HG03066 (cell line): ENCODE data around the gene CXCL16.
"Not testable (repeated sequence)": the region's sequence is repeated elsewhere in the genome, so short reads cannot be mapped to it uniquely, and the experiment has no call there.

Source experiments
- ATAC-seq: cut with Tn5 transposase; IDR thresholded peaks from one replicate; pipeline ENCODE4 v1.9.1; 2021; ENCODE audit warnings: low read depth; ENCODE audit not compliant: unreplicated experiment

CXCL16 gene

DNA sequence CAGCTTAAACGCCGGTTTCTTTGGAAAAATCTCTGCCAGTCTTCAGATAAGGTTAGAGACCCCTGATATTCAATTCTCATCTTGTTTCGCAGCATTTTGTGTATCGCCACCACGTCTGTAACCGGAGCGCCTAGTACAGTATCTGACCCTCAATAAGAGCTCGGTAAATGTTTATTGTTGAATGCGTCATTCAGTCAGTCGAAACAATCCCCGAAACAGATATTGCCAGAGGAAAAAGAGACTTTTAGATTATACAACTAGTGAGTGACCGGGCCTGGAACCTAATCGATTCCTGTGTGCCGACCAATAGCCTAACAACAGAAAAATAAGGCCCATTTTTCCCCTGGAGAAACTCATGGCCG is 36.4 kb downstream of the CXCL16 start:
- ATAC-seq = no peak

- no peak for ATAC-seq
Observed at GRCh38 chr17:4701116-4701515, 38.6 kb downstream of the CXCL16 start.

- not testable (repeated sequence) for ATAC-seq
Observed at GRCh38 chr17:4699401-4700056, 40.2 kb downstream of the CXCL16 start.

- ATAC-seq = no peak
Observed at GRCh38 chr17:4696437-4696805, 43.3 kb downstream of the CXCL16 start.

DNA sequence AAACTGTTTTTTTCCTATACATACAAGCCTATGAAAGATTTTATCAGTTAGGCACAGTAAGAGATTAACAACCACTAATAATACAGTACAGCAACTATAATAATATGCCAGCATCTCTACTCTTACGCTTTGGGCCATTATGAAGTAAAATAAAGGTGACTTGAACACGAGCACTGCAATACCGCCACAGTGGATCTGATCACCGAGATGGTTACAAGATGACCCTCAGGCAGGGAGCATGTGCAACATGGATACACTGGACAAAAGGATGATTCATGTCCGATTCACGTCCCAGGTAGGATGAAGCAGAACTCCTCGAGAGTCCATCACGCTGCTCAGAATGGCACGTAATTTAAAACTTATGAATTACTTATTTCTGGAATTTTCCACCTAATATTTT is 46.3 kb downstream of the CXCL16 start:
- ATAC-seq = no peak

DNA sequence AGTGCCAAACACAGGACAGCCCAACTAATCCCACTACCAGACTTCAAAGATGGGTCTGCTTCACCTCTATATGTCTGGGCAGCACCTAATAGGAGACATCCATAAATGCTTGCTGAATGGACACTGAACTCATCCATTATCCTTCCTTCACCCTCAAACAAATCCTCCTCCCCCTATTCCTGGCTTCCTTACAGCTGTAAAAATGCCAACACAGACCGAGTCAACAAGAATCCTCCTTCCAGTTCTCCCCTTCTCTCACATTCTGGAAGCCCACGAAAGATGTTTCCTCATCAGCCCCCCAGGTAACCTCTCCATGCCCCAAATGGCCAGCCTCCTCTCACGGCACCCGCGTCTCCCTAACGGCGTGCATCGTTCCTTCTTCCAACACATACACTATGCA is 48.0 kb downstream of the CXCL16 start:
- no peak for ATAC-seq

GRCh38 chr17:4690745-4691144 is 49.0 kb downstream of the CXCL16 start:
- ATAC-seq = no peak

GRCh38 chr17:4689872-4690271 is 49.9 kb downstream of the CXCL16 start:
- not testable (repeated sequence) for ATAC-seq

DNA sequence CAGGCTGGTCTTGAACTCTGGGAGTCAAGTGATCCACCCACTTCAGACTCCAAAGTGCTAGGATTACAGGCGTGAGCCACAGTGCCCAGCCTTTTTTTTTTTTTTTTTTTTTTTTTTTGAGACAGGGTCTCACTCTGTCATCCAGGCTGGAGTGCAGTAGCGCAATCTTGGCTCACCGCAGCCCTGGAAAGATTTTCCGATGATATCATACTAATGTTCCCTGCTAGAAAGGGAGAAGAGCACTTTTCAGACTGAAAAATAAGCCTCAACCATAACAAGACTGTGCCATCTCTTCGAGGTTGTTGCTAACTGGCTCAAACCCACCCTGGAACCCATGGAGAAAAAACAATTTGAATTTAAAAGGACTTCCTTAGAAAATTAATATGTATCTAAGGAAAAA is 56.0 kb downstream of the CXCL16 start:
- not testable (repeated sequence) for ATAC-seq
